Effector CD8-positive, alpha-beta T cell (primary cell): ENCODE results near the gene TTC7B.

Experiments used
- DNase-seq: peaks from one replicate; lab custom pipeline; 2025; lab: John Stamatoyannopoulos, UW

TTC7B gene

DNA sequence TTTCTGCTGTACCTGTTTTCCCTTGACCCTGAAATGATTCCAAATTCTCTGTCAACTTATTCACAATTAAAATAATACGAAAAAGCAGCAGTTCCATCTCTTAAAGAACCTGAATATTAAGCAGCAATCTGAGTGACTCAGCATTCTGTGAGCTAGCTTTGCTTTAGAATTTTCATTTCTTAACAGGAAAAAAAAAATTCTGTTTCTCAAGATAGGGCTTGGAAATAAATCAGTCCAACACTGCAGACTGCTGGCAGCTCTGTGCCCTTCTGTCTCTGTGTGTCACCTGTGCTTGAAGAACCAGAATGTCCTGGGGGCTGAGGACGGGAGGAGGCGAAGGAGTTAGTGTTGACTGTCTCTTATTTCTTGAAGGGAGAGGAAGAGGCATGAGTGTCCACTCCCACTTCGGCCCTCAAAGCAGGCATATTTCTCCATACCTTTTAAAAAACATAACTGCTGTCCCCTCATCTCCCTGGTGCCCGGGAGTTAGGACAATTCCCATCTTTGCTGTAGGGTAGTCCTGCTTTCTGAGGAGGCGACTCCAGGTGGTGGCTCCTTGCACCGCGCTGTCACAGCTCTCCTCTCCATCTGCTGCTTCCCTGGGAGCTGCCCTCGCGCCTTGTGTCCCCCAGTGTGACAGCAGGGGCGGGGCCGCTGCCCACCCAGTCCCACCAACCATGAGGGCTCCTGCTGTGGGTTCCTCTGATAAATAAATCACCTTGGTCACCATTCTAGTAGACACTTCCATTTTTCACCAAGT lies 216.3 kb downstream of the TTC7B start:
- DNase-seq, result no peak

DNA sequence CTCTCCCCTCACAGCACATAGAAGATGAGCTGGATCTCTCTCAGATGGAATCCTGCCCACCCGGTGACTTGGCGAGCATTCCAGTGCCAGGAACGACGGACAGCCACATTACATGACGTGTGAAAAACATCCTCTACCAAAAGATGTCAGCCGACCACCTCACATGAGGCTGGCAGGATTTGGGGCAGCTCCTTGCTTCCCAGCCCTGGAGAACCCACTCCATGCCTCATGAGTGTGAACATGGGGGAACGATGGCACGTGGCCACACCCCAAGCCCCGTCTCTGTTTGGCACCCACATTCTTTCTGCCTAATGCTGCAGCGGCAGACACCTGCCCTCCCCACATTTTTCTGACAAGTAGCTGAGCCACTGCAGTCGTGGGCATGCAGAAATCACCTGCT lies 216.9 kb downstream of the TTC7B start:
- DNase-seq, result no peak

DNA sequence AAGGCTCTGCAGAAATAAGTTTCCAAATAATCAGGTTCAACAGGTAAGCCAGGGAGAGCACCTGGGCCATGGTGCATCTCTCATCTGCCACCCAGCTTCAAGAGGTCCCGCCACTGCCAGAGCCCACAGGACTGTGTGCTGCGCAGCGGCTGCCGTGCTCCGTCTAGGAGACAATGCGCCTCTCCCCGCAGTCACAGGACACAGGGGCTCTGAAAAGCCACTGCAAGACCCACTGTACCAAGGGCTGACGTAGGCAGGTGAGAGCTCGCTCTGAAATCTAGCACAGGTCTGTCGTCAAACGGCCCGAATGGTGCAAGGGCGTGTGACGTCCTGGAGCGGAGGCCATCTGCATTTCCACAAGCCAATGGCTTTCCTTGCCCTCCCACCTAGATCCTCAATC lies 218.3 kb downstream of the TTC7B start:
- DNase-seq, result no peak

DNA sequence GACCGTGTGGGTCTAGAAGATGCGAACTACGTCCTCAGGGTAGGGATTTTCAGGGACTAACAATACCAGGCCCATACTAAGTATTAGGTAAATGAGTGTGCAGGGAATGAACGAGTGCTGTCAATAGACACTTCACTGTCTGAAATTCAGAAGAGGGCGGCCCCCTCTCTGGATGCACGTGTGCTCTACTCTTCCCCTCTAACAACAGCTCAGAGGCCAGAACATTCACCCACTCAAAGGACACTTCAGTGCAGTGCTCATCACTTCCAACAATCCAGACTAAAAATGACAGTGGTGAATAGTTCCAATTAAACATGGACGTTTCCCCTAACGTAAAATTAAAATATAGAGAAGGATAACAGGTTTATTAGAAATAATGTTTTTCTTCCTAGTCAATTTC lies 219.5 kb downstream of the TTC7B start:
- DNase-seq, result no peak

DNA sequence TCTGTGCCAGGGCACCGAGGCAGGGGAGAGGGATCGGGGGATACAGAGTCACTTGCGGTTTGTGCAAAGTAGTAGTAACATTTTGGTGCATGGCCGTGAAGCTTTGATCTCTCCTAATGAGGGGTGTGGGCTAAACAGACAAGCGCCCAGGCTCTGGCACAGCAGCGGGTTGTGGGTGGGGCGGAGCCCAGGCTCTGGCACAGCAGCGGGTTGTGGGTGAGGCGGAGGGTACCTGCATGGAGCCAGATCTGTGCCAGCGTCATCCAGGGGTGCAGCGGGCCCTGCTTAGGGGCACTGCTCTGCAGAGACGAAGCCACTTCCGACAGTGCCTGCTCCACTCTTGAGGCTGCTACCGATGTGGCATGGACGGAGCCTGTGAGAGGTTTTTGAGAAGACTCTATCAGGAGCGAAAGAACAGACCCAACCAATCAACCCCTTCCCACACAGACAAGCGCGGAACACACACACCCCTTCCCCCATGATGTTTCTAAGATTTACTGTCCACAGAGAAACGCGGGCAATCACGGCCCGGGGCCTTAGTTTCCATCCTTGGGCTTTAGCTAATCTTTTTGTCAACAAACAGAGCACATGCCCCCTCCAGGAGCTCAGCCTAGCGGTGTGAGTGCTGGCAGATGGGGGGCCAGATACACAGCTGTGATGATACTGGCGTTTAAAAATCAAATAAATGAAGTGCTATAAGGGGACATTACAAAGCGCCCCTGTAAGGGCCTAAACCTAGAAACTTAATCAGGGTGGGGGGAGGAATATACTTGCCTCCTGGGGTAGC lies 222.8 kb downstream of the TTC7B start:
- DNase-seq, result no peak

DNA sequence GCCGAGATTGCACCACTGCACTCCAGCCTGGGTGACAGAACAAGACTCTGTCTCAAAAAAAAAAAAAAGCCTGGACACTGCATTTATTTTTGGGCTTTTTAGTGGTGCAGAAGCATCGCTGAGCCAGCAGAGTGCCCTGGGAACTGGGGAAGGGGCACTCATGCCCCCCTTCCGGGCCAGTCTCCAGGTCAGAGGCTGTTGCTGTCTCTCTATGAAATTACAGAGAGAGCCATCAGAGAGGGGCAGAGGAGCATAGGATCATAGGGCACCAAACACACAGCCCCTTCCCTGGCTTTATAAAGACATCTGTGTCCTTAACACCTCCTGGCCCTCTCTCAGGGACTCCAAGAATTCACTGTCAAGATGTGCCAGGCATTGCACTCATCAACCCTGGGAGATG lies 223.6 kb downstream of the TTC7B start:
- DNase-seq, result no peak

DNA sequence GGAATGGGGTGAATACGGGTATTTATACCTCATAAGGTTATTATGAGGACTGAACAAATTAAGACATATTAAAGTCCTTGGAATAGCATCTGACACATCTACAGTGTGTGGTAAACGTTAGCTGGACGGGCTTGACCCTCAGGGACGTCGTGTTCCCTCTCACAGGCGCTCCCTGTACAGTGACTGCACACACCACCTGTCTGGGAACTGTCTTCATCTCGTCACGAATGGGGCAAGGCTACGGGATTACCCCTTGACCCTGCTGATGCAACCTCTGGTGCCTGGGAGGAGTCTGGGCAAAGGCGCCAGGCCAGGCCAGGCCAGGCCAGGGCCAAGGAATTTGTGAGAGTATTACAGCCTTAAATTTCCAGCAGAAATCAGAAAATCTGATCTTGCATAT lies 228.3 kb downstream of the TTC7B start:
- no peak for DNase-seq

DNA sequence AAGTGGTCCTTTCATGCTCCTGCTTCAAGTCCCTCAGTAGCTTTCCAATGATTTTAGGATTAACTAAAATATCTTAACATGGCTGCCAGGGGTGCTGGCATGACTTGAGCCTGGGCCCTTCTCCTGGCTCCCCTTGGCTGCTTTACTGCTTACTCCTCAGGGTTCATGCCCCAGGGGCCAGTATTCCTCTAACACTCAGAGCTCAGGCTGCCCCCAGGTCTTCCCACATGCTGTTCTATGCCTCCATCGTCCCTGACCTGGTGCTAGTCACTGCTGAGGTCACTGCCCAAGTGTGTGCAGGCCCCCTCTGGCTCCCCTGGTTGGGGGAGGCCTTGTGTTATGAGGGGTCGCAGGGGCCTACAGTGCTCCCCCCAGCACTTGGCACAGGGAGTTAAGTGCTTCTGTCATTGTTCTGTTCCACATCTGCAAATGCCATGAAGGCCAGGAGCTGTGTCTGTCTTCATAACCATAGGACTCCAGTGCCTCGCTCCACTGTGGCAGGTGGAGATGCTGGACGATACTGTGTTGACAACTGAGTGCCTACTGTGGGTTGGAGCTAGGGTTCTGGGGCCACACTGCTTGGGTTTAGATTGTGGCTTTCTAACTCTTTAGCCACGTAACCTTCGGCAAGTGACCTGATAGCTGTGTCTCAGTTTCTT lies 228.8 kb downstream of the TTC7B start:
- no peak for DNase-seq

DNA sequence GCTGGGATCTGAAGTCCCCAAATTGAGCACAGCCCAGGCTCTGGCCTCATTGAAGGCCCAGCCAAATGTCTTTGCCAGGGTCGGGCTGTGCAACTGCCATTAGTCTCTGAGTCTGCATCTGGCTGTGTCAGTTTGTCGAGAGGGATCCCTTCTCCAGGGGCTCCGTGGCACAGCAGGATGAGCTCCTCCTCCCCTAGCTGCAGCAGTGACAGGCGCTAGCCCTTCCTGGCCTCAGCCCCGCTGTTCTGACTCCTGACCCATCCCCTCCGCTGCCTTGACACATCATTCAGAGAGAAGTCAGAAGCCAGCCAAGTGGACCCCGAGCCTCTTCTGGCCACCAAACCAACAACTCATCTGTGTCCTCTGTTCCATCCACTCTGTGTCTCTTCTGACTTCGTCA lies 231.1 kb downstream of the TTC7B start:
- no peak for DNase-seq

DNA sequence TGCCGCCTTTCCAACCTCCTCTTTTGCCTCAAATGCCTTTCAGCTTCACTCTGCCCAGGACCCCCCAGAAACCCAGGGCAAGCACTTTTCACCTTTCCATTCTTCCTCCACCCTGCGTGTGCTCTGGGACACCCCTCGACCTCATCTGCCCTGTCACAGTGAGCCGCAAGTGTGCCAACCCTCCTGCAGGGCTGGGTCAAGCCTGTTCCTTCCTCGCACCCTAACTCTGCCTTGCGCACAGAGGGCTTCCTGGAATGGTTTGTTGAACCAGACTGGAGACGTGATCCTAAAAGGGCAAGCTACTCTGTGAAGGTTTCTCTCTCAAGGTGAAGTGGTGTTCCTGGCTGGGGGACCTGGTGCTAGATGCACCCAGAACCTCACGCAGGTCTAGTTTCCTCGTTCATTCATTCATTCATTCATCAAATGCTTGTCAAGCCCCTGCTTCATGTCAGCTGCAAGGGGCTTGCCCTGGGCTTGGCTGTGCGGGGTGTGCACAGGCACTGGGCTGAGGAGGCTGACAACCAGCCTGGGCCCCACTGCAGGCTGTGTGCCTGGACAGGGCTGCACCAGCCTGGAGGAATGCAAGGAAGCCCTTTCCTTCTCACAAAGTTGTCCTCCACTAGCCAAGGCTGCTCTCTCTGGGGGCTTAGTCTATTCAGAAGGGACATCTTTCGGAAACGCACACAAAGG lies 232.2 kb downstream of the TTC7B start:
- DNase-seq, result no peak

DNA sequence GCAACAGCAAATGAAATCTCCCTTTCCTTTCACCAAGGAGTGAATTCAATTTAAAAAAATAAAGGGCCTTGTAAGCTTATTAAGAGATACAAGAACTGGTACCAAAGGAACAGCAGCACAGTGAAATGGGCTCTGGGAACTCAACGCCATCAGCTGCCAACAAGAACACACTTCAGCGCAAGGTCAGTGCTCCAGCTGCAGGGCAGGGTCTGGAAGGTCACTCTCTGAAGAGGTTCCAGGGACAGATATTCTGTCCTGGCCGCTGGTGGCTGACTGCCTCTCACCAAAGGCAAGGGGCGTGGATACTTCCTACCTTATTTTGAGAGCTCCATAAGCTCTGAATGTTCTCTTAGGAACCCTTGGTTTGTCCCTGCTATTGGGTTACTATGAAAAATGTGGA lies 232.8 kb downstream of the TTC7B start:
- DNase-seq, result no peak

DNA sequence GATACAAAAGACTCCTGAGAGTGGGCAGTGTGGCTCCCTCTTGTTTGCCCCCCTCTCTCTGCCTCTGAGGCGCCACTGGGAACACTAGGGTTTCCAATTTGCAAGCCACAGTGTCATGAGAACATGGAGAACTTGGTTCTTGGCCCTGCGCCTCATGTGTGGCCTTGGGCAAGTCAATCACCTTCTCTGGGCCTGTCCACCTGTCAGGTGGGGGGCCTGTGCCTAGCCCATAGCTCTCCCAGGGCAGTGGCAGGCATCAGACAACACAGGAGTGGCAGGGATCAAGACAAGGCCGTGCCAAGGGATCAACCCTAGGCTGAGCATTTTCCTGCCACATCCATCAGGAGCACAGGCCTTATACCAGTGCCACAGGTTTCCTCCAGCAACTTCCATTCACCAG lies 234.1 kb downstream of the TTC7B start:
- DNase-seq, result no peak

DNA sequence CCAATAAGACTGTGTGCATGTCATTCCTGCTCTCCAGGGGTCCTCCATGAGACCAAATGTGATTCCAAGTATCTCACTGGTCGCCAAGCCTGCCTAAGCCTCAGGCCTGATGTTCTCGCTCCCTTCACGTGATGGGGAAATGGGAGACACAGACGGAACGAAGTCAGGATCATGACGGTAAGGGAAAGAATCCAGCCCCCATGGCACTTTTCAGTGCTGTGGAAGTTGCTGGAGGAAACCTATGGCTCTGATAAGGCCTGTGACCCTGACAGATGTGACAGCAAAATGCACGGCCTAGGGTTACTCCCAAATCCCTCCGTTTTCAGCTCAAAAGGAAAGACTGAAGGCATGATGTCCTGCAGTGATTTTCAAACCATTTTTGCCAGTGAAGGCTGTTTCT lies 234.5 kb downstream of the TTC7B start:
- DNase-seq, result no peak

DNA sequence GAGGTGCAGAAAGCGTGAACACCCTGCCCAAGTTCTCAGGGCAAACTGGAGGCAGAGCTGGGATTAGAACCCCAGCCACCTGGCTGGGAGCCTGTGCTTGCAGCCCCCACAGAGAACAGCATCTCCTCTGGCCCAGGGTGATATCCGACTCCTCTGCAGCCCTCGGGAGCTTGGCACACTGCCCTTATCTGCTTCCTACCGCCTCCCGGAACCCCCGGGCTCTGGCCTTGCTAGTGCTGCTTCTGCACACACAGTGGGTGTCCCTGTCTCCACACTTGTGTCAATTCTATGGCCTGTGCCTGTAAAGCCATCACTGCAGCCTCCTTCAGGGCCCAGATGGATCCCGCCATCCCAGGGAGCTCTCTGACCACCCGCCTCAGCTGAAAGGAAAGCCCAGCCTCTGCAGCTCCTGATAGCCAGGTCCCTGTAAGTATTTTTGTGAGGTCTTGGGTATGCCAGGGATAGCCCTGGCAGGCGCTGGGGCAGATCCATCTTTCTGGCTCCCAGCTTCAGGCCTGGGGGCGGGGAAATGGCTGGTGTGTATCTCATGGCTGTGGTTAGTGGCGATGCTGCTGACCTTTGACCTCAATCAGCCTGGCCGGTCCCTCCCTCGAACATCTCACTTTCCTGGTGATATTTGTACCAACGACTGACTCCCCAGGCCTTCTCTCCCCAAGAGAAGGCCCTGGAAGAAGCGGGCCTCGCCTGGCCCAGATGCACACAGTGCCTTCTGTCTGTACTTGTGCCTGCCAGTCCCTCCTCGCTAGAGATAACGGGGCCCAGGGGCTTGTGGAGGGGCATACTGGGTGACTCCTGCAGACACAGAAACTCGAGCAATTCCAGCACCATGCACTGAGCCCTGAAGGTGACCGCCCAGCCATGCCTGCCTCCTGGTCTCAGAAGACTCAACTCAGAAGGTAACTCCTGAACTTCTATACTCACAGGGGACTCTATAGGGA lies 235.6 kb downstream of the TTC7B start:
- no peak for DNase-seq

DNA sequence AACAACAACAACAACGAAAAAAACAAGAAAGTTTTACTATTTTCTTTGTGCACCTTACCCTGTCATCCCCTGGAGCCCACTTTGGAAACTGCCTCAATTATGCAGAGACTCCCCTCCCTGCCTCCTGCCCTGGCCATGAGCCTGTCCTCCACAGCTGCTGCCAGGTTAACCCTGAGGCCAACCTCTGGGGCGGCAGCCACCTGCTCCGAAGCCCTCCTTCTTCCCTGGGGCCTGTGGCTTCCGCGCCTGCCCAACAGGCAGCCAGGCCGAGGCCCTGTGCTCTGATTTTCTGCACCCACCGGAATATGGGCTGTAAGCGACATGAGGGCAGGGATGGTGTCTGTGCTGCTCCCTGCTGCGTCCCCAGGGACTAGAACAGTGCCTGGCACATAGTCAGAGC lies 236.4 kb downstream of the TTC7B start:
- DNase-seq, result no peak

DNA sequence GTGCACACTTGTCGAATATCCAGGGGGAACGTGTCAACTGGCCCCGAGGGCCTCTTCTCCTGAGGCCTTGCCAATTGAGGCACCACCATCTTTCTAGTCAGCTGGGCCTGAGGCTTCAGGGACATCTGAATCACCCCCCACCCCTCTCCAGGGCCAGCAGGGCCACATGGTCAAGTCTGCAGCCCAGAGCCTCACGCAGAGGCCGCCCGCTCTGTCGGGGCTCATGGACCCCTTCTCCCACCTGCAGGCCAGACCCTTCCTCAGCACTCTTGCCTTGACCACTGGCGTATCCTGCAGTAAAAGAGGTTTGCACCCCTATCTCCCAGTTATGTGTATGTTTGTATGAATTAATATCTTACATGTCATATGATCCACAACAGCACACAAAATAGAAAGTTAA lies 237.1 kb downstream of the TTC7B start:
- no peak for DNase-seq

DNA sequence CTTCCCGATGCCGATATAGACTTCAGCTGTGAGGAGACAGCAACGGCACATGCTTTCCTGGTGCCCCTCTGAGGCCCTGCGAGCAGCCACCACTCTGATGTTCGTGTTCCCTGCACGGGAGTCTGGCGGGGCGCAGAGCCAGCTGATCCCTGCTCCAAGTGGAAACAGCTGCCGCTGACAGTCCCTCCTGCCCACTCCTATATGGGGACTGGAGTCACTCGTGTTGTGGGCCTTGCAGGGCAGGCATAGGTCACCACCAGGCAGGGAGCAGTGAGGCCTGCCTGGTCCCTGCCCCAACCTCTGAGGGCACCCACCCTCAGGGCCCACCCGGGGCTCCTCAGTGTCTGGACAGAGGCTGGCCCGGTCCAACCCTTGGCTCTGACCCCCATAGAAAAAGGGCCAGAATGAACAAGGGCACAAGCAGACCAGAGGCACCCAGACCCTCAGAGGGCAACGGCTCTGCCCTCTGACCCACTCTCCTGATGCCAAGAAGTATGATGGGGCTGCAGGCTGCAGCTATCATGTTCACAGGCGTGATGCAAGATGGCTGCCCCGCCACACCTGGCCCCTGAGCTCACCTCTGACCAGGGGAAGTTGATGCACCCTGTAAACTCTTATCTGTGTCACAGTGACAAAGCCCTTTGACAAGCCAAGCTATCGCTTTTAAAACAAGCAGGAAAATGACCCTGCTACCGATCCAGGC lies 237.8 kb downstream of the TTC7B start:
- DNase-seq, result no peak

DNA sequence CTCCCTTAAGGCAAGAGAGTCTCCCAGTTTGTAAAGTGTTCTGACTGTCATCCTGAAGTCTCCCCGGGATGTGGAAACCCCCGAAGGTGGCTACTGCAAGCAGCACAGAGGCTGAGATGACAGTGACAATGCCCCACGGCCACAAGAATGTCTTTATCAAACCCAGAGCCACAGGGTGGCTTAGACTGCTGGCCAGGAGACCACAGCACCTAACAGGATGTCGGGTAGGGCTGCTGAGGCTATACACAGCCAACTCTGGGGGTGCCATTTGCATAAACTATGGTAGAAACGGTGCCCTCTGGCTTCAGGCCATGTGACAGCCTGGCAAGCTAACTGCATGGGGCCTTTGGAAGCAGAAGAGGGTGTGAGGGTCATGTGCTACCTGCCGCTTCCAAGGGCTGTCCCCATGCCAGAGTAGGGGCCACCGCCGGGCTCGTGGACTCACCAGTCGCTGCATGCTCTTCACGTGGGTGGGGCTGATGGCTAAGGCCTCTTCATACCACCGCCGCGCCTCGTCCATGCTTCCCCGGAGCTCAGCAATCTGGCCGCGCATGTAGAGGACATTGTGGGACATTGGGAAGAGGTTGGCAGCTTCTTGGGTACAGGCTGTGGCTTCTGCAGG lies 238.5 kb downstream of the TTC7B start:
- DNase-seq, result no peak

DNA sequence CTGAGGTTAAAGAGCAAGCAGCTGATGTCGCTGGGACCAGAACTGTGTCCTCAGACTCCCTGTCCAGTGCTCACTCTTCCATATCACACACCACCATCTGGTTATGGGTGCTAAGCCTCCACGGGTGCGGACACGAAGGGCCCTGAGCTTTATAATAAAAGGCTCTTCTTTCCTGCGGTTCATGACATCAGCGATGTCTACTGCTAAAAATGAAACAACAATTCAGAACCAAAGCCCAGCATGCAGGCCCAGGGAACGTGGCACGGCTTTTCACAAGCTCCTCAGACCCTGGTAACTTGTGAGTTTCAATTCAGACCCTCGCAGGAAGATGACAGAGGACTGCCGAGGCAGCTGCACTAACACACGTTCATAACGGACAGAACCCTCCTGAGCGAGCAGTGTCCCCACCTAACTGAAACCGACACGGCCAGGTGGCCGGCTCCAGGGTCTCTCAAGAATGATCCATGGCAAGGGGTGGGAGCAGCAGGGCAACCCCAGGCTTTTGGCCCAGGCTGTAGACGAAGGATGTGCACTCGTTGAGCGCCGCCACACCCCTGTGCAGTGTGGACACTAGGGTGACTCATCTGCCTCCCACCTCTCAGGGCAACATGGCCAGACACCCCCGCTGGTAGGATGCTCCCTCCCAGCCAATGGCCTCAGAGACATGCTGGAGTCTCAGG lies 239.1 kb downstream of the TTC7B start:
- DNase-seq, result no peak

DNA sequence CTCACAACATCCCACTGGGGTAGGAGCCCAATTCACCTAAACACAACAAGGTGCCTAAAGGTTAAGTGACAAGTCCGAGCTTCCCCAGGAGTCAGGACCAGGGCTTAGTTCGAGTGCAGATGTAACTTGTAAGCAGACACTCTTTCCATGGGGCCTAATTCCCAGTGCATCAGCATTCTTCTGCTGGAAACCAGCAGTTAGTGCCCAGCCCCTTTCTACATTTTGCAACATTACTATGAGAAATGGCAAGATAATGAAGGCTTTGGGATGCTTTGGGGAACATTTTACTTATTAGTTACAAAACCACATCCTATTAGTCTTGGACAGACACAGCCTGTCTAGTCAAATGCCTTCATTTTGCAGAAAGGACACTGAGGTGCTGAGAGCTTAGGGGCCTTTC lies 239.6 kb downstream of the TTC7B start:
- no peak for DNase-seq
